Endothelial cell of umbilical vein (primary cell): ENCODE results near the gene ZNF148. TPM values are rescaled to one million over a fixed set of nuclear protein-coding genes. Genes with fewer than 3 reads are reported as not detected.

Experiments used
- BruUV-seq: library from RNA; stranded (reverse); fragments of 400-500 nt; replicated peaks from 2 replicates; lab custom pipeline; 2021; lab: Mats Ljungman, UMichigan
- CTCF ChIA-PET: fragments of 300-600, 350-600 bp; sonication (Branson Sonifier 250); formaldehyde crosslinking; loops from one replicate; lab custom pipeline; 2021; ENCODE audit warnings: antibody characterized with exemption, inconsistent platforms; lab: Charles Lee
- POLR2A ChIA-PET: fragments of 300-600, 350-600 bp; sonication (Branson Sonifier 250); formaldehyde crosslinking; loops from one replicate; lab custom pipeline; 2021; ENCODE audit warnings: antibody characterized with exemption, inconsistent platforms; lab: Charles Lee
- DNase-seq: peaks from one replicate; pipeline ENCODE4 v3.0.0-alpha.2; 2011; ENCODE audit warnings: low read depth, low spot score
- FAIRE-seq: peaks from 2 replicates; lab custom pipeline; 2011; peaks lifted over from hg19 to GRCh38; lab: Jason Lieb, UNC
- H2AFZ ChIP-seq: 2 replicates; pipeline ENCODE4 v1.6.0; 2012; ENCODE audit warnings: low read depth, low read length, control low read depth, inconsistent platforms
- H3K27ac ChIP-seq: 2 replicates; pipeline ENCODE4 v1.5.1; 2011; ENCODE audit warnings: low read depth, mild to moderate bottlenecking, control low read depth, low read length, moderate library complexity; ENCODE audit not compliant: insufficient read depth
- H3K27me3 ChIP-seq, 2 experiments: 2 replicates each; pipeline versions ENCODE4 v1.6.0 to v1.6.1; 2011; ENCODE audit warnings: low read length in 2 of 2, mixed read lengths in 1 of 2; ENCODE audit not compliant: control insufficient read depth in 2 of 2, insufficient read depth in 2 of 2
- H3K36me3 ChIP-seq, 2 experiments: 2 replicates in 1 of 2; 3 replicates in 1 of 2; pipeline ENCODE4 v1.5.1; 2011; ENCODE audit warnings: low read length in 2 of 2, mild to moderate bottlenecking in 1 of 2, moderate library complexity in 1 of 2; ENCODE audit not compliant: control insufficient read depth in 2 of 2, insufficient read depth in 2 of 2; ENCODE audit errors: extremely low read depth in 1 of 2
- H3K4me1 ChIP-seq: 3 replicates; pipeline ENCODE4 v1.5.1; 2011; ENCODE audit warnings: mild to moderate bottlenecking, low read length; ENCODE audit not compliant: control insufficient read depth, insufficient read depth; ENCODE audit errors: extremely low read depth
- H3K4me2 ChIP-seq: 2 replicates; pipeline ENCODE4 v1.6.1; 2011; ENCODE audit warnings: low read length, control low read depth, mixed read lengths; ENCODE audit not compliant: insufficient read depth
- H3K4me3 ChIP-seq, 3 experiments: fragments of 200-600 bp in 1 of 3; sonication (generic), shearing (Covaris generic) in 1 of 3; replicated peaks in 1 of 3; 2 replicates each; pipeline ENCODE4 v1.5.1; 2011 to 2016; ENCODE audit warnings: control low read depth in 3 of 3, low read length in 3 of 3, mild to moderate bottlenecking in 2 of 3, inconsistent platforms in 1 of 3, low read depth in 1 of 3, moderate library complexity in 1 of 3; ENCODE audit not compliant: insufficient read depth in 1 of 3
- H3K79me2 ChIP-seq: 2 replicates; pipeline ENCODE4 v1.6.0; 2012; ENCODE audit warnings: low read length, inconsistent platforms; ENCODE audit not compliant: control insufficient read depth, insufficient read depth
- H3K9ac ChIP-seq: replicated peaks from 2 replicates; pipeline ENCODE3; 2011; ENCODE audit warnings: low read length, control low read depth; ENCODE audit not compliant: insufficient read depth; ENCODE audit errors: extremely low read depth
- H3K9me1 ChIP-seq: replicated peaks from 3 replicates; pipeline ENCODE4 v1.6.0; 2011; ENCODE audit warnings: mild to moderate bottlenecking, low read length; ENCODE audit not compliant: control insufficient read depth, insufficient read depth; ENCODE audit errors: extremely low read depth
- H3K9me3 ChIP-seq: replicated peaks from 2 replicates; pipeline ENCODE4 v1.5.1; 2012; ENCODE audit warnings: low read length, inconsistent platforms; ENCODE audit not compliant: control insufficient read depth, insufficient read depth
- H4K20me1 ChIP-seq: replicated peaks from 2 replicates; pipeline ENCODE3; 2011; ENCODE audit warnings: mild to moderate bottlenecking, low read length; ENCODE audit not compliant: control insufficient read depth, insufficient read depth; ENCODE audit errors: extremely low read depth
- CTCF ChIP-seq, 2 donors: IDR thresholded peaks; 1 replicate in 1 of 2; 2 replicates in 1 of 2; pipeline ENCODE4 v1.5.1; 2011; ENCODE audit warnings: low read length in 2 of 2, mild to moderate bottlenecking in 2 of 2, moderate library complexity in 2 of 2, control low read depth in 1 of 2, inconsistent platforms in 1 of 2, low read depth in 1 of 2; ENCODE audit not compliant: insufficient read depth in 1 of 2; ENCODE audit errors: extremely low read depth in 1 of 2
- EZH2 ChIP-seq: IDR thresholded peaks from 2 replicates; pipeline ENCODE4 v1.6.1; 2012; ENCODE audit warnings: borderline replicate concordance, low read depth, mild to moderate bottlenecking, moderate library complexity, low read length, inconsistent platforms; ENCODE audit not compliant: severe bottlenecking
- FOS ChIP-seq: IDR thresholded peaks from 2 replicates; pipeline ENCODE4 v1.6.1; 2011; ENCODE audit warnings: mild to moderate bottlenecking, low read length, moderate library complexity, borderline replicate concordance; ENCODE audit not compliant: insufficient read depth
- GATA2 ChIP-seq: IDR thresholded peaks from 2 replicates; pipeline ENCODE4 v1.7.0; 2011; ENCODE audit warnings: low read depth, mild to moderate bottlenecking, moderate library complexity, mixed read lengths, low read length; ENCODE audit not compliant: insufficient read length, insufficient read depth
- JUN ChIP-seq: IDR thresholded peaks from 2 replicates; pipeline ENCODE4 v1.6.1; 2011; ENCODE audit warnings: borderline replicate concordance, low read depth; ENCODE audit not compliant: insufficient read length, insufficient read depth
- MAX ChIP-seq: IDR thresholded peaks from 2 replicates; pipeline ENCODE4 v1.6.1; 2011; ENCODE audit not compliant: insufficient read depth, insufficient read length
- MYC ChIP-seq: IDR thresholded peaks from one replicate; pipeline ENCODE4 v1.6.1; 2011; ENCODE audit warnings: mild to moderate bottlenecking, low read depth, low read length
- POLR2A ChIP-seq: IDR thresholded peaks from 2 replicates; pipeline ENCODE4 v1.6.1; 2012; ENCODE audit warnings: low read depth, mild to moderate bottlenecking, control low read depth, low read length
- POLR2AphosphoS5 ChIP-seq: IDR thresholded peaks from 2 replicates; pipeline ENCODE4 v1.6.1; 2012; ENCODE audit warnings: low read depth, mild to moderate bottlenecking, control low read depth, low read length, moderate library complexity; ENCODE audit not compliant: insufficient read depth
- dilution Hi-C: fragments of 300-500 bp; cut with MboI; formaldehyde crosslinking; loops from one replicate; pipeline ENCODE4 v1.15.0; 2019; ENCODE audit warnings: low sequenced_read_pairs; ENCODE audit not compliant: extremely low pct_ligation_motif_present
- intact Hi-C: fragments of 100-400 bp; cut with micrococcal nuclease; formaldehyde crosslinking; loops from one replicate; pipeline ENCODE4 v1.10.0; 2022
- polyA plus RNA-seq, 4 experiments: library from polyadenylated mRNA; depleted of rRNA in 3 of 4; stranded (reverse) in 3 of 4; unstranded in 1 of 4; fragments of >200 nt; gene quantifications; 2 replicates each; pipeline versions ENCODE4 v1.2.1 to v1.2.3, GENCODE V29; 2011 to 2012; ENCODE audit warnings: missing spikeins in 1 of 4
- total RNA-seq: library from RNA; stranded (reverse); gene quantifications from 2 replicates; pipeline ENCODE4 v1.2.3, GENCODE V29; 2021

The ZNF148 gene
- total and polyA plus RNA-seq, 2 donors (not counting 3 experiments of a cell fraction or from before 2014, with no cell fraction given) = 8.0 to 41.3 TPM

- peaks cover 7% of the 10 kb centered on the region for H3K4me1 ChIP-seq
- no peaks in the 10 kb centered on the region for H3K36me3 ChIP-seq
- ChIA-PET POLR2A (no interaction called here), CTCF (no interaction called here)
- DNase-seq = no peak
- no peak overlapping the region for H3K9ac ChIP-seq
- no peak overlapping the region for H3K4me3 ChIP-seq
- dilution Hi-C loops (no loop called here), intact Hi-C loops (no loop called here)
- H3K27ac ChIP-seq = no peak overlapping the region
- H2AFZ ChIP-seq = no peak overlapping the region
- H3K9me3 ChIP-seq = no peaks in the 10 kb centered on the region
- H4K20me1 ChIP-seq = no peaks in the 10 kb centered on the region
- TF ChIP-seq CTCF (IDR thresholded peaks at IDR 0.05; ENCODE audit: extremely low read depth in 1 of 2, insufficient read depth in 1 of 2, low read depth in 1 of 2, low read length in 2 of 2) (no peak), JUN (no peak), MAX (no peak), FOS (no peak), POLR2A (no peak), EZH2 (no peak), MYC (no peak), POLR2AphosphoS5 (no peak), GATA2 (no peak)
- H3K79me2 ChIP-seq = no peaks in the 10 kb centered on the region
- H3K9me1 ChIP-seq = no peaks in the 10 kb centered on the region
- no TSS peak for BruUV-seq
- no peak for FAIRE-seq
- H3K27me3 ChIP-seq = peaks cover 3 to 4% of the 10 kb centered on the region in 2 experiments
- no peak overlapping the region for H3K4me2 ChIP-seq
Observed at GRCh38 chr3:125207949-125208568, 167.1 kb downstream of the ZNF148 start.
